Neuron (in vitro differentiated cells): ENCODE measurements around the gene PMP22.
A peak's percentile ranks its signal among the peaks of the same experiment; 100 is the strongest.

Experiments used
- H2AFZ ChIP-seq: one replicate; pipeline ENCODE4 v1.6.1; 2013; ENCODE audit warnings: low read depth, mild to moderate bottlenecking, inconsistent platforms, low read length, moderate library complexity
- H3K27me3 ChIP-seq: one replicate; pipeline ENCODE4 v1.6.1; 2013; ENCODE audit warnings: low read length; ENCODE audit not compliant: insufficient read depth
- H3K36me3 ChIP-seq: one replicate; pipeline ENCODE4 v1.6.1; 2013; ENCODE audit warnings: low read length; ENCODE audit not compliant: insufficient read depth
- H3K4me1 ChIP-seq: one replicate; pipeline ENCODE4 v1.6.1; 2013; ENCODE audit warnings: low read length; ENCODE audit not compliant: insufficient read depth
- H3K4me3 ChIP-seq: 2 replicates; pipeline ENCODE4 v1.5.1; 2013; ENCODE audit warnings: mild to moderate bottlenecking, low read length, moderate library complexity
- H3K9me3 ChIP-seq: one replicate; pipeline ENCODE4 v1.6.1; 2013; ENCODE audit warnings: low read length

The PMP22 gene

GRCh38 chr17:15260376-15261257 is 4.5 kb downstream of the PMP22 start:
- H2AFZ ChIP-seq: peak overlapping the region; percentile 99
- H3K27me3 ChIP-seq: peaks cover 24% of the 10 kb centered on the region
- H3K9me3 ChIP-seq: no peaks in the 10 kb centered on the region
- peak overlapping the region; percentile 94 for H3K4me3 ChIP-seq
- no peaks in the 10 kb centered on the region for H3K36me3 ChIP-seq
- H3K4me1 ChIP-seq: peaks cover 19% of the 10 kb centered on the region

DNA sequence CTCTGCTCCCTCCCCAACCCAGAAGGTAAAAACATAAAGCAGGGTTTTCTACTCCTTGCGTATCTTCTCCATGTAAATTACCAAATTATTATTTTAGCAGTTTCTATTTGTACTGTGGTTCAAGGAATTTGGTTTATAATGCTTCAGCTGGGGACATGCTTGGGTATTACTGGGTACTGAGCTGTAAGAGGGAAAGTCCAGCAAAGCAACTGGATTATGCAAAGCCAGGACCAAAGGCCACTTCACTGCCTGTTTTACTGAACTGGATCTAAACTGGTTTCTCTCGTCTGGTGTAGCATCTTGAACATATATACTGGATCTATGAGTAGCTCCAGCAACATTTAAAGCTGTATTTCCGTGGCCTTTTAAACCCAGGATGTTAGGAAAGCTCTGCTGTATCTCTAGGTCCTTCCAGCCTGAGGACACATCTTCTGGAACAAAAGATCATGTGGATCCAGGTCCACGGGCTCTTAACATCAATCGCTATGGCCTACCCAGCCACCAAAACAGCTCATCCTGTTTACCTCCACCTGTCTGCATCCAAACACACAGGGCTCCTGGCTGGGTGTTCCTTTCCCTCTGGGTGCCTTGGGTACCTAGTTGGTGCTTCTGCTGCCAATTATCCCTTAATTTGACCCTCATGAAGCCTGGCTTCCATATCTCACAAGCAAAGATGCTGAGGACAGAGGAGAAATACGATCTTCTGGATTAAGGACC is 7.2 kb downstream of the PMP22 start:
- no peak overlapping the region for H2AFZ ChIP-seq
- H3K4me3 ChIP-seq: no peak overlapping the region
- H3K4me1 ChIP-seq: peaks cover 14% of the 10 kb centered on the region
- no peaks in the 10 kb centered on the region for H3K9me3 ChIP-seq
- peaks cover 11% of the 10 kb centered on the region for H3K27me3 ChIP-seq
- H3K36me3 ChIP-seq: no peaks in the 10 kb centered on the region

GRCh38 chr17:15257258-15257788 is 7.8 kb downstream of the PMP22 start:
- H3K9me3 ChIP-seq: no peaks in the 10 kb centered on the region
- no peak overlapping the region for H3K4me3 ChIP-seq
- H3K36me3 ChIP-seq: no peaks in the 10 kb centered on the region
- peaks cover 10% of the 10 kb centered on the region for H3K27me3 ChIP-seq
- H2AFZ ChIP-seq: no peak overlapping the region
- H3K4me1 ChIP-seq: peaks cover 8% of the 10 kb centered on the region

DNA sequence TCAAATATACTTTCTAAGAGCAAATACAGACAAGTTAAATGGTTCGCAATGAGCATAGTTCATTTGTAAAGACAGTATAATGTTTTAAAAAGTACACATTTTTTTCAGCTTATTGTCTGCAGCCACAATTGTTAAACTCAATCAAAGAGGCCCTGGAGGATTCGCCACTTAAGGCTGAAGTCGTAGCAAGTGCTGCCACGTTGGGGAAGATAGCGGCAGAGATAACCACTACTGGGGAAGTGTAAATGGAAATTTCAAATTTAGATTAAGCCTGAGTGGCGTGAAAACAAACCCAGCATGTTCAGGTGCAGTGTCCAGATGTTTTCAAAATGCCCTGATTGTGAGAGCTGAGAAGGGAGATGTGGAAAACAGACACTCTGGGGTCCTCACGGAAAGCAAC is 8.4 kb downstream of the PMP22 start:
- H3K27me3 ChIP-seq: peaks cover 3% of the 10 kb centered on the region

DNA sequence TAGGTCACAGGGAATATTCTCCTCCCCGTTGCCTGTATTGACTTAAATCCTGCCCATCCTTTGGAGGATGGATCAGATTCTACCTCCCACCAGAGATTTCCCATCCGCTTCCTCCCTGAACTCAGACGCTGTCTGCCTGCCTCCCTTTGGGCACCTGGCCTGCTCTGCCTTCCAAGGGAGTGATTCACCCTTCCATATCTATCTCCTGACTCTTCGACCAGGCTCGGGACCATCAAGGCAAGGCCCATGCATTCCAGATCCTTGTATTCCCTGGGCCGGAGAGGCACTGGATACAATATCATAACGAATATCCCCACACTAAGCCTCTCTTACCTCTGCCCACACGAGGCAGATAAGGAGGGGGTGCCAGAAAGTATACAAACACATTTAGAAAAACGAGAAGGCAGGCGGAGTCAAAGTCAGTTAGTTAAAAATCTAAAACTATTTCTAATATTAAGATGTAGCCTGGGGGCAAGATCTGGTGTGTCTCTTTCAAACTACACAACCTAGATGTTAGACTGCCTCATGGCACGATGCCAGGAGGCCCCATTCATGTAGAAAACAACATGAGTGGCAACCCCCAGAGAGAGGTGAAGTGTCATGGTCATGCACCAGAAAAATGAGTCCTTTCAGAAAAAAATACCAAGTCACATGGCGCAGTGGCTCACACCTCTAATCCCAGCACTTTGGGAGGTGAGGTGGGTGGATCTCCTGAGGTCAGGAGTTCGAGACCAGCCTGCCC is 9.2 kb downstream of the PMP22 start:
- Histone ChIP-seq H2AFZ (no peak overlapping the region), H3K4me1 (peaks cover 3% of the 10 kb centered on the region), H3K27me3 (no peaks in the 10 kb centered on the region), H3K9me3 (no peaks in the 10 kb centered on the region), H3K4me3 (no peak overlapping the region), H3K36me3 (no peaks in the 10 kb centered on the region)

More for the DNA sequence above, 8.4 kb downstream of the PMP22 start:
- Histone ChIP-seq H3K9me3 (no peaks in the 10 kb centered on the region), H3K4me3 (no peak overlapping the region), H3K4me1 (peaks cover 3% of the 10 kb centered on the region), H3K36me3 (no peaks in the 10 kb centered on the region), H2AFZ (no peak overlapping the region)

- H3K27me3 ChIP-seq: no peaks in the 10 kb centered on the region
- H3K4me3 ChIP-seq: no peak overlapping the region
- H3K36me3 ChIP-seq: no peaks in the 10 kb centered on the region
- H2AFZ ChIP-seq: no peak overlapping the region
- H3K9me3 ChIP-seq: no peaks in the 10 kb centered on the region
- H3K4me1 ChIP-seq: no peaks in the 10 kb centered on the region
These were observed 14.8 kb downstream of the PMP22 start for GRCh38 chr17:15250135-15250860.

- Histone ChIP-seq H3K27me3 (no peaks in the 10 kb centered on the region), H3K9me3 (no peaks in the 10 kb centered on the region), H3K4me1 (no peaks in the 10 kb centered on the region), H3K4me3 (no peak overlapping the region), H3K36me3 (no peaks in the 10 kb centered on the region), H2AFZ (no peak overlapping the region)
These were observed 15.6 kb downstream of the PMP22 start for GRCh38 chr17:15249487-15249886.

GRCh38 chr17:15247891-15248529 is 17.1 kb downstream of the PMP22 start:
- Histone ChIP-seq H3K36me3 (no peaks in the 10 kb centered on the region), H3K9me3 (no peaks in the 10 kb centered on the region), H3K27me3 (no peaks in the 10 kb centered on the region), H3K4me3 (no peak overlapping the region), H3K4me1 (no peaks in the 10 kb centered on the region), H2AFZ (no peak overlapping the region)

- Histone ChIP-seq H3K4me3 (no peak overlapping the region), H3K9me3 (no peaks in the 10 kb centered on the region), H3K27me3 (no peaks in the 10 kb centered on the region), H2AFZ (no peak overlapping the region), H3K4me1 (no peaks in the 10 kb centered on the region), H3K36me3 (no peaks in the 10 kb centered on the region)
These were observed 20.1 kb downstream of the PMP22 start for GRCh38 chr17:15245054-15245453.

- Histone ChIP-seq H2AFZ (no peak overlapping the region), H3K36me3 (peaks cover 9% of the 10 kb centered on the region), H3K9me3 (peaks cover 2% of the 10 kb centered on the region), H3K27me3 (no peaks in the 10 kb centered on the region), H3K4me3 (no peak overlapping the region), H3K4me1 (no peaks in the 10 kb centered on the region)
These were observed 24.5 kb downstream of the PMP22 start for GRCh38 chr17:15240644-15241043.

DNA sequence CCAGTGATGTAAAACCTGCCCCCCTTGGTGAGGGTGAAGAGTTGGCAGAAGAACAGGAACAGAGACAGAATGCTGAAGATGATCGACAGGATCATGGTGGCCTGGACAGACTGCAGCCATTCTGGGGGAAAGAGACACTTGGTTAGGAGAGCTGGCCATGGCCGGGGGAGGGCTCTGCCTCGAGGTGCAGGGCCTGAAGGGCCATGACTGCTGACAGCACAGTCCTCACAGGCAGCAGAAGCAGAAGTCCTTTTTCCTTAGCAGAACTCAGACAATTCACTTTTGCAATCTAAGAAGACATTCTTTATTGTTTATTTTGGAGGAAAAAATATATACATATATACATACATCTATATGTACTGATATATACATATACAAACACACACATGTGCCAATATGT is 25.6 kb downstream of the PMP22 start:
- no peaks in the 10 kb centered on the region for H3K27me3 ChIP-seq
- H2AFZ ChIP-seq: no peak overlapping the region
- peaks cover 9% of the 10 kb centered on the region for H3K36me3 ChIP-seq
- no peaks in the 10 kb centered on the region for H3K4me1 ChIP-seq
- peaks cover 2% of the 10 kb centered on the region for H3K9me3 ChIP-seq
- H3K4me3 ChIP-seq: no peak overlapping the region
